Esophagus (tissue), 2 donors: ENCODE results near the gene SWSAP1. TPM values are rescaled to one million over a fixed set of nuclear protein-coding genes. Genes with fewer than 3 reads are reported as not detected.
"Not testable (repeated sequence)": the region's sequence is repeated elsewhere in the genome, so short reads cannot be mapped to it uniquely, and the experiment has no call there.

Experiments
- H3K27ac ChIP-seq, 2 donors: one replicate each; pipeline ENCODE4 v1.5.1; 2013; ENCODE audit warnings: low read depth in 2 of 2, mild to moderate bottlenecking in 2 of 2, inconsistent platforms in 1 of 2, low read length in 1 of 2, moderate library complexity in 1 of 2
- H3K27me3 ChIP-seq, 2 donors: one replicate each; pipeline ENCODE4 v1.6.1; 2013; ENCODE audit warnings: low read length in 2 of 2, control low read depth in 1 of 2, mild to moderate bottlenecking in 1 of 2; ENCODE audit not compliant: insufficient read depth in 2 of 2, control insufficient read depth in 1 of 2
- H3K36me3 ChIP-seq, 2 donors: one replicate each; pipeline ENCODE4 v1.6.1; 2013; ENCODE audit warnings: low read length in 1 of 2; ENCODE audit not compliant: control insufficient read depth in 2 of 2, insufficient read depth in 2 of 2
- H3K4me1 ChIP-seq, 2 donors: one replicate each; pipeline ENCODE4 v1.6.1; 2013; ENCODE audit warnings: low read length in 1 of 2; ENCODE audit not compliant: control insufficient read depth in 2 of 2, insufficient read depth in 2 of 2
- H3K4me3 ChIP-seq, 2 donors: one replicate each; pipeline ENCODE4 v1.5.1; 2013; ENCODE audit warnings: low read length in 2 of 2, mild to moderate bottlenecking in 2 of 2, low read depth in 1 of 2, moderate library complexity in 1 of 2
- H3K9me3 ChIP-seq, 2 donors: one replicate each; pipeline ENCODE4 v1.6.1; 2013; ENCODE audit warnings: mild to moderate bottlenecking in 2 of 2, low read depth in 1 of 2, low read length in 1 of 2, moderate library complexity in 1 of 2; ENCODE audit not compliant: control insufficient read depth in 2 of 2, insufficient read depth in 1 of 2
- WGBS, 2 donors: extraction: QIAGEN DNeasy Blood & Tissue Kit; methylation state at CpG; one replicate each; pipeline ENCODE4 v1.1.7; 2013; 5-methylcytosine and 5-hydroxymethylcytosine counted together
- polyA plus RNA-seq, 2 donors: library from polyadenylated mRNA; stranded (reverse); fragments of 200-250 nt; gene quantifications; one replicate each; pipeline ENCODE4 v1.2.3, GENCODE V29; 2013
- donor health status: healthy with polysubstance abuse.
- donor health status: Bipolar disorder and iron deficiency.

The SWSAP1 gene
- polyA plus RNA-seq, 2 donors = 2.2 to 2.8 TPM

DNA sequence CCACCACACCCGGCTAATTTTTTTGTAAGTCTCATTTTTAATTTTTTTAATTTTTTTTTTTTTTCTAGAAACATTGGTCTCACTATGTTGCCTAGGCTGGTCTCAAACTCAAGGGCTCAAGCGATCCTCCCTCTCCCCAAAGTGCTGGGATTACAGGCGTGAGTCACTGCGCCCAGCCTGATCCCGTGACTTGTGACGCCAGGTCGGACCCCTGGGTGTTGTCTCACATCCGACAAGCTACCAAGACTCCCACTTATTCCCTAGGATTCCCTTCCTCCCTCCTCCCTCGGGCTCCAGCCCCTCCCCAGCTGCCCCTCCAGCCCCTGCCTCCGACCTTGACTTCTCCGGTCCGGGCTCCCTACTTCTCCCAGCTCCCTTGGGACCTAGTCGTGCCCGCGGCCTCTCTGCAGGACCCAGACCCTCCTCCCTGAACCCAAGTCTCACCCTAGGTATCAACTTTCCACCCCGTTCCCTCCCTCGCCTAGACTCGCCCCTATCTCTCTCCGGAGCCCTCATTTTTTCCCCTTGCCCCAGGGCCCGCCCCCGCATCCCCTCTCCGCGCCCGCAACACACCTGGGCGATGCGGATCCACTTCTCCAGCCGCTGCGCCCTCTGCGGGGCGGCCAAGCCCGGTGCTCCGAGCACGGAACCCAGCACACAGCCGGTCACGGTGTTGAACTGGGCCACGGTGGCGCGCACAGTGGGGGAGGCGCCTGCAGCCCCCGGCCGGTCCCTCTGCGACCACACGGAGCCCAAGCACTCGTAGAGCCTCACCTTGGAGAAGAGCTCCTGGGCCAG is 31.6 kb downstream of the SWSAP1 start:
- Histone ChIP-seq H3K27me3 (no peaks in the 10 kb centered on the region), H3K9me3 (no peaks in the 10 kb centered on the region), H3K27ac (no peak overlapping the region), H3K36me3 (no peaks in the 10 kb centered on the region), H3K4me3 (no peak overlapping the region), H3K4me1 (no peaks in the 10 kb centered on the region)
- 48 to 50% methylated on average over 44 of the region's 44 CpGs for WGBS, 2 donors

DNA sequence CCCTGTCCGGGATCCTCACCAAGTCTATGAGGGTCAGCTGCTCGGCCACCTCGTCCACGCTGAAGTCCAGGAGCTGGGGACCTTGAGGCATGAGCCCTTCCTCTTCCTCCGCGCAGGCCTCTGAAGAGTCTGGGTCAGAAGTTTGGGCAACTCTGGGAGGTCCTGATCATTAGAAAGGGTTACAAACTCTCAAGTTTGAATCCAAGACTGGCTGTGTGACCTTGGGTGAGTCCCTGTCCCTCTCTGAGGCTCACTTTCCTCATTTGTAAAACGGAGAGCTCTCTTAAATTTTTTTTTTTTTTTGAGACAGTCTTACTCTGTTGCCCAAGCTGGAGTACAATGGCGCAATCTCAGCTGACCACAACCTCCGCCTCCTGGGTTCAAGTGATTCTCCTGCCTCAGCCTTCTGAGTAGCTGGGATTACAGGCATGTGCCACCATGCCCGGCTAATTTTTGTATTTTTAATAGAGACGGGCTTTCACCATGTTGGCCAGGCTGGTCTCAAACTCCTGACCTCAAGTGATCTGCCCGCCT is 32.3 kb downstream of the SWSAP1 start:
- 83 to 87% methylated on average over 12 of the region's 12 CpGs for WGBS, 2 donors
- H3K4me1 ChIP-seq, H3K27me3 ChIP-seq: not testable (repeated sequence)

DNA sequence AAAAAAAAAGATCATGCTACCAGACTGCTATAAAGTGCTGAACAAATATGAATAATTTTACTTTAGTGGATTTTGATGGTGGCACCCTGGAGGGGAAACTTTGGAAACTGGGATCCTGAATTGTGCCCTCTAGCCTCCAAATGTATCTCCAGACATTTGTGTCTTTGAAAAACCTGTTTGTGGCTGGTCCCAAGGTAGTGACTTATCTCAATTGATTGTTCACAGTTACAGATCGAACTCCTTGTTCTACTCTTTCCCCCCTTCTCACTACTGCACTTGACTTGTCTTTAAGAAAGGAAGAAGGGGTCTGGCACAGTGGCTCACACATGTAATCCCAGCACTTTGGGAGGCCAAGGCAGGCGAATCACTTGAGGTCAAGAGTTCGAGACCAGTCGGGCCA is 34.1 kb downstream of the SWSAP1 start:
- H3K27ac ChIP-seq = no peak overlapping the region
- H3K36me3 ChIP-seq = no peaks in the 10 kb centered on the region
- no peaks in the 10 kb centered on the region for H3K9me3 ChIP-seq
- 86 to 89% methylated on average over 4 of the region's 4 CpGs for WGBS, 2 donors
- no peaks in the 10 kb centered on the region for H3K4me1 ChIP-seq
- H3K27me3 ChIP-seq = no peaks in the 10 kb centered on the region
- H3K4me3 ChIP-seq = no peak overlapping the region

More for the DNA sequence above, 32.3 kb downstream of the SWSAP1 start:
- not testable (repeated sequence) for H3K27ac ChIP-seq, H3K9me3 ChIP-seq, H3K36me3 ChIP-seq, H3K4me3 ChIP-seq

DNA sequence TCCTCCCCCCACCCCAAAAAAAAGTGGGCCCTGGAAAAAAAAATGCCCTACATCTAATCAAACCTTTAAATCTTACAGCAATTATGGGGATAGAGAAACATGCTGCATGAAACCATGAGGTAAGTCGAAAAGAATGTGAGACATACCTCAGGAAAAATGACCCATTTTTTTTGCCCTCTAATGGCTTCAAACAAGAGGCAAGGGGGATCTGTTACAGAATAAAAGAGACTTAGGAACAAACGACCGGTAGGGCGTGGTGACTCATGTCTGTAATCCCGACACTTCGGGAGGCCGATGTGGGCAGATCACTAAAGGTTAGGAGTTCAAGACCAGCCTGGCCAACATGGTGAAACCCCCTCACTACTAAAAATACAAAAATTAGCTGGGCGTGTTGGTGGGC is 36.2 kb downstream of the SWSAP1 start:
- Histone ChIP-seq H3K9me3 (no peaks in the 10 kb centered on the region), H3K4me1 (no peaks in the 10 kb centered on the region), H3K36me3 (no peaks in the 10 kb centered on the region), H3K27me3 (no peaks in the 10 kb centered on the region), H3K27ac (no peak overlapping the region), H3K4me3 (no peak overlapping the region)
- whole genome bisulfite sequencing, 2 donors = 64 to 68% methylated on average over 8 of the region's 8 CpGs

DNA sequence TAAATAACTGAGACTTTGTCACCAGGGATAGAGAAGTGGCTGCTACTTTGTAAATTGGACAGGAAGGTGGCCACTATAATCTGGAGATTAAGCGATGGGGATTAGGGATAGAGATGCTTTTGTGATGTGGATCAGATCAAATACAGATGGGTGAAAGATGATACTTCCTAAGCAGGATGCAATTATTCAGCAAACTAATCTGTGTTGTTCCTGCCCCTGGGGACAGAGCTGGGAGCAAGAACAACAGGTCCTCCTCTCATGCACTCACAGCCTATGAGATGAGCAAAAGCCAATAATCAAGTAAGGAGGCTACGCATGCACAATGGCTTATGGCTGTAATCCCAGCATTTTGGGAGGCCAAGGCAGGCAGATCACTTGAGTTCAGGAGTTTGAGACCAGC is 40.1 kb downstream of the SWSAP1 start:
- no peaks in the 10 kb centered on the region for H3K36me3 ChIP-seq
- H3K4me3 ChIP-seq = no peak overlapping the region
- peaks cover 0 to 2% of the 10 kb centered on the region in 2 donors for H3K9me3 ChIP-seq
- H3K27ac ChIP-seq = no peak overlapping the region
- no peaks in the 10 kb centered on the region for H3K27me3 ChIP-seq
- 92 to 93% methylated on average over 2 of the region's 2 CpGs for WGBS, 2 donors
- H3K4me1 ChIP-seq = peaks cover 0 to 6% of the 10 kb centered on the region in 2 donors

DNA sequence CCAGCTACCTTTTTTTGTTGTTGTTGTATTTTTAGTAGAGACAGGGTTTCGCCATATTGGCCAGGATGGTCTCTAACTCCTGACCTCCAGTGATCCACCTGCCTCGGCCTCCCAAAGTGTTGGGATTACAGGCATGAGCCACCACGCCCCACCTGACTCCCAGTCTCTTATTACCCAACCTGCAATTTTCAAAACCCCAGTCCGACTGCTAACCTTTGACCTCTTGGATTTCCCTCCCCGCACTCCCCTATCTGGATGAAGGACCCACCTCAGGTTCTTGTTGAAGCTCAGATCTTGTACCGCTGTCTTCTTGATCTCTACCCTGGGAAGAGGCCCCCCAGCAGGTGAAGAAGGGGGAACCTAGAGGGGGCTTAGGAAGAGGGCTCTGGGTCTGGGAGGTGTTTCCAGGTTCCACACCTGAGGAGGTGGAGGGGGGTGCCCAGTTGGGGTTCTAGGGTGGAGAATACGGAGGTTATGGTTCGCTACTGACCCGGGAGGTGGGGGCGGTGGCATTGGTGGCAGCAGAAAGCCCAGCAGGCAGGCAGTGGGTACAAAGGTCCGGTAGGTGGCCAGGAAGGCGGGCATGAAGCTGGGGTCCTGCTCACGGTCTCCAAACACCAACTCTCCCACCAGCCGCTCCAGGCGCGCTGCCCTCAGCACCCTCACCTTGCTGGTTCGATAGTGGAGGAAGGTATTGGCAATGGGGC is 42.0 kb downstream of the SWSAP1 start:
- Histone ChIP-seq H3K4me3 (no peak overlapping the region), H3K27me3 (no peaks in the 10 kb centered on the region), H3K27ac (no peak overlapping the region), H3K36me3 (no peaks in the 10 kb centered on the region), H3K9me3 (peaks cover 0 to 2% of the 10 kb centered on the region in 2 donors), H3K4me1 (peaks cover 3 to 10% of the 10 kb centered on the region in 2 donors)
- 91 to 93% methylated on average over 17 of the region's 17 CpGs for WGBS, 2 donors

DNA sequence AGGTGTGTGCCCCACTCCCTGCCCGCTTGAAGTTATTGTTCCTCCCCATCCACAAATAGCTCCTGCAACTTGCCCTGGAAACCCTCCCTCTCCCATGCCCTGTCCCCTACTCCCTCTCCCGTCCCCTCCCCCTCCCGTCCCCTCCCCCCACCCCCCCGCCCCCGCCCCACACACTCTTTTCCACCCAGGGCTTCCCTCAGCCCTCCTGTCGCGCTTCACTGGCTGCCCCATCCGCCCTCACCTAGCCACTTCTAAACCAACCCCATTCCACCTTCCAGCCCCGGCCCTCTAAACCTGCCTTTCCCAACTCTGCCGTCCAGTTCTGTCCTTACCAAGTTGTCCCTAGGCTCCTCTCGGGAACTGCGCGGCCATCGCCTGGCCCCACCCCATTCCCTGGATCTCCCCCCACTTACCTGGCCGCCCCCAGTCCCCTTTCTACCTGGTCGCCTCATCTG is 43.7 kb downstream of the SWSAP1 start:
- H3K36me3 ChIP-seq = no peaks in the 10 kb centered on the region
- peaks cover 8 to 19% of the 10 kb centered on the region in 2 donors for H3K4me1 ChIP-seq
- peak overlapping the region in 1 of 2 donors; percentile 1 for H3K4me3 ChIP-seq
- WGBS, 2 donors = 7 to 8% methylated on average over 10 to 14 of the region's 16 CpGs
- no peaks in the 10 kb centered on the region for H3K27me3 ChIP-seq
- H3K9me3 ChIP-seq = peaks cover 0 to 2% of the 10 kb centered on the region in 2 donors
- no peak overlapping the region for H3K27ac ChIP-seq

DNA sequence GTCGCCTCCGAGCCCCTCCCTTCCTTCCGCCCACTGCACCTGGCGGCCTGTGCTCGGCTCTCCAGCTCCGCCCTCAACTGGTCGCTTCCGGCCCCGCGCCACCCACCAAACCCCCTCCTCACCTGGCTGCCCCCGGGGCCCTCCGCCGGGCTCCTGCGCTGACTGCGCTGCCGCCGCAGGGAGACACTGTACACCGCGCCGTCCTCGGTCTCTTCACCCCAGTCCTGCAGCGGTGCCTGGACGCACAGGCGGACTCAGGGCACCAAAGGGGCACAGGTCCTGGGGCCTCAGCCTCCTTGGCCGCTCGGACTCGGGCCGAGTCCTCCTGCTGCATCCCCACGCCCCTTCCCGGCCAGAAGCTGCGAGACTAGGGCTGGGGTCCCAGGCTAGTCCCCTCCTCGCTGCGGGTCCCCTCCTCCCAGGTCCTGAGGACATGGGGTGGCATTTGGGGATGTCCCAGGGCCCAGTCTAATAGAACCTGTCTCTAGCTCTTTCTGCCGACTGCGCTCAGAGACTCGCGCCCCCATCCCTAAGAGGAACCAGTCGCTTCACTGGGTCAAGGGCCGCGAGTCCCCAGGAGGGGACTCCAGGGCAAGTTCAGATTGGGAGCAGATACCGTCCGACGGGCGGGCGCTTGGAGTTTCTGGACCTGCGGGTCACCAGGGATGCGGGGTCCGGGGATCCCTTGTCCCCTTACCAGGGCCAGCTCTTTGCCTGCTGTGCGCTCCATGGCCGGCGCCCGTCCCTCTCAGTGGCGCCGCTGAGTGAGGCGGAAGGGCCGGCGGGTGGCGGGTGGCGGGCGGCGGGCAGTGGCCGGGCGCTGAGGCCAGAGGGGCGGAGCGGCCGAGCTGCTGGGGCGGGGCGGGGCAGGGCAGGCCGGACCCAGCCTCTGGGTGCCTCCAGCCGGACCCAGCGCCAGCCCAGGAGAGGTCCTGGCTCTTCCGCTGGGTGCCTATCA is 44.4 kb downstream of the SWSAP1 start, which contains the start of gene RGL3:
Gene RGL3 (minus strand): TSS at position 766 of the 958 bp plus-strand sequence. CDS start 36 bp downstream, at position 730.
- Histone ChIP-seq H3K4me3 (peak within 1 kb of the TSS; percentile 14 to 35), H3K9me3 (peaks cover 0 to 2% of the 10 kb centered on the region in 2 donors), H3K27ac (no peak within 1 kb of the TSS), H3K4me1 (peaks cover 8 to 20% of the 10 kb centered on the region in 2 donors), H3K36me3 (no peaks in the 10 kb centered on the region), H3K27me3 (no peaks in the 10 kb centered on the region)
- 6 to 15% methylated on average over 71 to 72 of the region's 72 CpGs for WGBS, 2 donors
